K562 (cell line): ENCODE measurements around the gene ARL6IP1. TPM values are rescaled to one million over a fixed set of nuclear protein-coding genes. Genes with fewer than 3 reads are reported as not detected.

Experiments used
- CBFA2T3 ChIP-seq: fragments of 450-650 bp; IDR thresholded peaks from 2 replicates; pipeline ENCODE4 v1.6.1; 2017
- CREM ChIP-seq: IDR thresholded peaks from 2 replicates; pipeline ENCODE4 v1.6.1; 2014; ENCODE audit warnings: antibody characterized with exemption, low read depth
- CSDE1 ChIP-seq, 2 experiments: fragments of 450-650 bp; IDR thresholded peaks; 2 replicates each; pipeline ENCODE4 v1.6.1; 2016; ENCODE audit warnings: mild to moderate bottlenecking in 1 of 2
- ELF1 ChIP-seq: fragments of 200-800 bp; sonication (Bioruptor generic); IDR thresholded peaks from 2 replicates; pipeline ENCODE4 v1.6.1; 2016; ENCODE audit warnings: missing genetic modification characterization, missing compliant biosample characterization
- GTF3C2 ChIP-seq: IDR thresholded peaks from 3 replicates; pipeline ENCODE4 v1.6.1; 2011; ENCODE audit warnings: borderline replicate concordance, mild to moderate bottlenecking, moderate library complexity; ENCODE audit not compliant: insufficient read length; ENCODE audit errors: extremely low read depth
- HOXB6 ChIP-seq: fragments of 250-450 bp; sonication (Bioruptor Pico); IDR thresholded peaks from 2 replicates; pipeline ENCODE4 v1.5.1; 2022; ENCODE audit warnings: mild to moderate bottlenecking, borderline replicate concordance
- NR4A1 ChIP-seq, 2 experiments: fragments of 250-450 bp in 1 of 2; fragments of 450-650 bp in 1 of 2; sonication (Bioruptor Pico) in 1 of 2; IDR thresholded peaks; 2 replicates each; pipeline versions ENCODE4 v1.4.0 to v1.6.1; 2016 to 2020; ENCODE audit warnings: mild to moderate bottlenecking in 2 of 2, missing compliant biosample characterization in 1 of 2, missing genetic modification characterization in 1 of 2, moderate library complexity in 1 of 2
- SNIP1 ChIP-seq: fragments of 450-650 bp; IDR thresholded peaks from 2 replicates; pipeline ENCODE4 v1.7.1; 2017; ENCODE audit warnings: low read depth, mild to moderate bottlenecking
- TAF9B ChIP-seq: fragments of 450-650 bp; IDR thresholded peaks from 2 replicates; pipeline ENCODE4 v1.6.1; 2018; ENCODE audit warnings: mild to moderate bottlenecking; ENCODE audit not compliant: partially characterized antibody
- TBP ChIP-seq: optimal IDR thresholded peaks from 2 replicates; pipeline ENCODE3; 2011; ENCODE audit warnings: low read depth, low read length, improper control_type of control experiment
- TCFL5 ChIP-seq: fragments of 250-450 bp; sonication (Bioruptor Pico); conservative IDR thresholded peaks from 2 replicates; pipeline ENCODE4 v1.6.1; 2021; ENCODE audit warnings: mild to moderate bottlenecking, moderate library complexity, matching md5 sums
- TEAD4 ChIP-seq, 2 experiments: sonication (generic) in 1 of 2; formaldehyde crosslinking in 1 of 2; IDR thresholded peaks; 2 replicates each; pipeline versions ENCODE4 v1.6.1 to v1.8.0; 2012 to 2022; ENCODE audit warnings: borderline replicate concordance in 1 of 2, inconsistent platforms in 1 of 2, low read length in 1 of 2, mild to moderate bottlenecking in 1 of 2, missing genetic modification reagents in 1 of 2
- ZNF174 ChIP-seq: fragments of 250-450 bp; sonication (Bioruptor Pico); IDR thresholded peaks from 2 replicates; pipeline ENCODE4 v1.4.0; 2020; ENCODE audit warnings: mild to moderate bottlenecking
- ZNF695 ChIP-seq: fragments of 450-650 bp; formaldehyde crosslinking; IDR thresholded peaks from 2 replicates; pipeline ENCODE4 v1.4.0; 2020; ENCODE audit warnings: mild to moderate bottlenecking, moderate library complexity
- ZNF699 ChIP-seq: fragments of 250-450 bp; sonication (Bioruptor Pico); IDR thresholded peaks from 2 replicates; pipeline ENCODE4 v1.8.0; 2021; ENCODE audit warnings: mild to moderate bottlenecking, moderate library complexity; ENCODE audit not compliant: insufficient replicate concordance
- polyA plus RNA-seq, 8 experiments: library from polyadenylated mRNA; depleted of rRNA in 4 of 8; stranded (reverse) in 5 of 8; unstranded in 3 of 8; fragments of >200 nt; fragmentation: Nextera tagmentation in 2 of 8; fragmentation: Illumina TruSeq in 1 of 8; extraction: Ambion mirVana in 2 of 8; extraction: Trizol in 1 of 8; gene quantifications; 2 replicates each; pipeline versions ENCODE4 v1.2.1 to v1.2.3, GENCODE V29; 2011 to 2014; ENCODE audit warnings: inconsistent platforms in 1 of 8, missing spikeins in 1 of 8
- total RNA-seq, 7 experiments: library from RNA; depleted of rRNA in 6 of 7; stranded (reverse); fragments of >200 nt in 6 of 7; fragmentation: Illumina TruSeq in 2 of 7; extraction: Trizol in 2 of 7; gene quantifications; 2 replicates each; pipeline versions ENCODE4 v1.2.1 to v1.2.3, GENCODE V29; 2011 to 2021; ENCODE audit warnings: low replicate concordance in 1 of 7
- TF ChIP-seq, protein P1 (sequence below), 2 experiments: fragments of 450-650 bp in 1 of 2; sonication (generic) in 1 of 2; formaldehyde crosslinking; conservative IDR thresholded peaks; 2 replicates each; pipeline versions ENCODE4 v1.4.0 to v1.8.1; 2020 to 2022; ENCODE audit warnings: mild to moderate bottlenecking in 1 of 2, missing genetic modification reagents in 1 of 2
- TF ChIP-seq, protein P2 (sequence below): conservative IDR thresholded peaks from 2 replicates; pipeline ENCODE4 v1.6.1; 2011; ENCODE audit warnings: low read depth, mild to moderate bottlenecking, low read length; ENCODE audit not compliant: control insufficient read depth
- TF ChIP-seq, protein P3 (sequence below): IDR thresholded peaks from 2 replicates; pipeline ENCODE4 v1.6.1; 2011; ENCODE audit warnings: borderline replicate concordance, low read depth, mild to moderate bottlenecking, moderate library complexity, low read length; ENCODE audit not compliant: insufficient read depth, poor library complexity, severe bottlenecking

ARL6IP1 gene
- total and polyA plus RNA-seq, 9 of the 15 experiments (the other 6 are each of a cell fraction or from before 2014, with no cell fraction given): 102 to 391 (median 162) TPM

DNA sequence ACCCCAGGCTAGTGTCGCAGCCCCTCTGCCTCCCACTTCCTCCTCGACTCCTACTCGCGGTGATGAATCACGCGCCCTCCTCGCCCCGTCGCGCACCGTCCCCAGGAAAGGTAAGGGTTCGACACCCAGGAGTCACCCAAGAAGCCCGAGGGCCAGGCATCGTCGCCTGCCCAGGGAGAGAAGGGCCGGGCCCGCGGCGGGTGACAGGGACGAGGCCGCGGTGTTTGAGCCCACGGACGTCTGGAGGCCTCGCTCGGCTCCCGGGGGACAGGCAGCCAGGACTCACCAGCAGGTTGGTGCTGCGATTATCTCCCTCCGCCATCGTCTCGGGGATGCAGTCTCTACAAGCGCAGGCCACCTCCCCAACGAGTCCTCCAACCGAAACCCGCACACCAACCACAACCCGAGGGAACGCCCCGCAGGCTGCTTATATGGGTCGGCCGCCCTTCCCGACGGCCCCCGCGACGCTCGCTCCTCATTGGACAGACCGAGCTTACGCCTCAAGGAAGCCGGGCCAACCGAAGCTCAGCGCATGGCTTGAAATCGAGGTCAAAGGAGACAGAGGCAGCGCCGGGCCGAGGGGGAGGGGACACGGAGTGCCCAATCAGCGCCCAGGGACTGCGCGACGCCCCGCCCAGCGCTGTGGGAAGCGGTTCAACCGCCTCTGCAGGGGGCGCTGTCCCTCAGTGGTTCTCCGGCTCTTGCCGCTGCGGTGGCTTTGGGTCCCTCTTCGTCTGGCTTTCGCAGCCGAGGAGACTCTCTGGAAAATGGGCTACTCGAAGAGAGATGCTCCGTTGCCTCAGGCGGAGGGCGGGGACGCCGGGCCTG lies at the start of gene ARL6IP1 (continued):
- TF ChIP-seq CSDE1 (IDR thresholded peaks at IDR 0.05) (peak in 1 of 2 experiments; percentile 63; a peak in 1 of 4 replicates), TAF9B (peak; percentile 89), ZNF699 (CRISPR knock-in tag) (no peak), TBP (peak; percentile 99), SNIP1 (no peak), GTF3C2 (no peak), TEAD4 (IDR thresholded peaks at IDR 0.05; ENCODE audit: low read length) (0 out of 2 replicates have a peak, but pooled peaks have one; percentile 22), TEAD4 (CRISPR knock-in tag; IDR thresholded peaks at IDR 0.05; ENCODE audit: borderline replicate concordance) (no peak), ZNF174 (CRISPR knock-in tag) (no peak), ZNF695 (no peak), CREM (peak; percentile 83), TCFL5 (CRISPR knock-in tag) (no peak), NR4A1 (CRISPR knock-in tag; IDR thresholded peaks at IDR 0.05) (no peak), NR4A1 (tag; IDR thresholded peaks at IDR 0.05) (0 out of 2 replicates have a peak, but pooled peaks have one; percentile 10), HOXB6 (CRISPR knock-in tag) (no peak), ELF1 (no peak), CBFA2T3 (no peak)
- TF ChIP-seq, protein P1, sequence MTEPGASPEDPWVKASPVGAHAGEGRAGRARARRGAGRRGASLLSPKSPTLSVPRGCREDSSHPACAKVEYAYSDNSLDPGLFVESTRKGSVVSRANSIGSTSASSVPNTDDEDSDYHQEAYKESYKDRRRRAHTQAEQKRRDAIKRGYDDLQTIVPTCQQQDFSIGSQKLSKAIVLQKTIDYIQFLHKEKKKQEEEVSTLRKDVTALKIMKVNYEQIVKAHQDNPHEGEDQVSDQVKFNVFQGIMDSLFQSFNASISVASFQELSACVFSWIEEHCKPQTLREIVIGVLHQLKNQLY (CRISPR knock-in tag; conservative IDR thresholded peaks at IDR 0.05): peak in 1 of 2 experiments; percentile 66; a peak in 1 of 4 replicates
- TF ChIP-seq, protein P2, sequence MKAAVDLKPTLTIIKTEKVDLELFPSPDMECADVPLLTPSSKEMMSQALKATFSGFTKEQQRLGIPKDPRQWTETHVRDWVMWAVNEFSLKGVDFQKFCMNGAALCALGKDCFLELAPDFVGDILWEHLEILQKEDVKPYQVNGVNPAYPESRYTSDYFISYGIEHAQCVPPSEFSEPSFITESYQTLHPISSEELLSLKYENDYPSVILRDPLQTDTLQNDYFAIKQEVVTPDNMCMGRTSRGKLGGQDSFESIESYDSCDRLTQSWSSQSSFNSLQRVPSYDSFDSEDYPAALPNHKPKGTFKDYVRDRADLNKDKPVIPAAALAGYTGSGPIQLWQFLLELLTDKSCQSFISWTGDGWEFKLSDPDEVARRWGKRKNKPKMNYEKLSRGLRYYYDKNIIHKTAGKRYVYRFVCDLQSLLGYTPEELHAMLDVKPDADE: no peak
- TF ChIP-seq, protein P3, sequence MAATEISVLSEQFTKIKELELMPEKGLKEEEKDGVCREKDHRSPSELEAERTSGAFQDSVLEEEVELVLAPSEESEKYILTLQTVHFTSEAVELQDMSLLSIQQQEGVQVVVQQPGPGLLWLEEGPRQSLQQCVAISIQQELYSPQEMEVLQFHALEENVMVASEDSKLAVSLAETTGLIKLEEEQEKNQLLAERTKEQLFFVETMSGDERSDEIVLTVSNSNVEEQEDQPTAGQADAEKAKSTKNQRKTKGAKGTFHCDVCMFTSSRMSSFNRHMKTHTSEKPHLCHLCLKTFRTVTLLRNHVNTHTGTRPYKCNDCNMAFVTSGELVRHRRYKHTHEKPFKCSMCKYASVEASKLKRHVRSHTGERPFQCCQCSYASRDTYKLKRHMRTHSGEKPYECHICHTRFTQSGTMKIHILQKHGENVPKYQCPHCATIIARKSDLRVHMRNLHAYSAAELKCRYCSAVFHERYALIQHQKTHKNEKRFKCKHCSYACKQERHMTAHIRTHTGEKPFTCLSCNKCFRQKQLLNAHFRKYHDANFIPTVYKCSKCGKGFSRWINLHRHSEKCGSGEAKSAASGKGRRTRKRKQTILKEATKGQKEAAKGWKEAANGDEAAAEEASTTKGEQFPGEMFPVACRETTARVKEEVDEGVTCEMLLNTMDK: peak; percentile 97
